ENCODE measurements around the gene SIAH3. TPM values are rescaled to one million over a fixed set of nuclear protein-coding genes. Genes with fewer than 3 reads are reported as not detected.

The SIAH3 gene
- polyA plus RNA-seq, 1 experiment: not detected

DNA sequence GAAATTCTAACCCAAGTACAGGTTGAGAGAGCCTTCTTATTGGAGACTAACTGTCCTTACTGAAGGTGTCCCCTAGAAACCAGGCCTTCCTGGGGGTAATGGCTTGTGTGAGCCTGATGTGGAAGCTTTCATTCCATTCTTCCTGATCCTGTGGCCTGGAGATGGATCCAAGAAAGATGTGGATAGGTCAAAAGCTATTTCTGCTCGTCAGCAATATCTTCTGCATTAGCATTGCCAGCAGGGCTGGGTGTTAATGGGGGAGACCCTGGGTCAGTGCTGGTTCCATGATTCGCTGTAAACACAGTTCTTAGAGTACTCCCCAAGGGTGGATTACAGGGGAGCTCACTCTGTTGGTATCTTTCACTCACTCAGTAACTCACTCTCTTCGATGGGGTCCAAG lies 106.6 kb downstream of the SIAH3 start:
- Histone ChIP-seq H3K36me3 (ENCODE audit: control insufficient read depth, insufficient read depth, low read length) (no peaks in the 10 kb centered on the region), H3K4me3 (ENCODE audit: low read depth, low read length) (no peak overlapping the region), H3K27me3 (ENCODE audit: control insufficient read depth, insufficient read depth, low read length) (no peaks in the 10 kb centered on the region; the same call in 1 of the 2 replicates)
- no peak for TF ChIP-seq CTCF (IDR thresholded peaks at IDR 0.05; ENCODE audit: insufficient read depth, low read depth, low read length)
- no peak for DNase-seq (ENCODE audit: low read depth)
- ChIA-PET POLR2A (no interaction called here), CTCF (interaction anchor here (1.4 kb wide), 1 partner anchor 10 kb away, joined by 3 read pairs; no protein-coding TSS in a partner anchor)

GRCh38 chr13:45742985-45743384 lies 108.6 kb downstream of the SIAH3 start:
- POLR2A ChIA-PET: no interaction called here
- no peak for DNase-seq (ENCODE audit: low read depth)
- no peaks in the 10 kb centered on the region for H3K36me3 ChIP-seq (ENCODE audit: control insufficient read depth, insufficient read depth, low read length)
- CTCF ChIA-PET: no interaction called here
- no peak for TF ChIP-seq CTCF (IDR thresholded peaks at IDR 0.05; ENCODE audit: insufficient read depth, low read depth, low read length)
- H3K27me3 ChIP-seq (ENCODE audit: control insufficient read depth, insufficient read depth, low read length): no peaks in the 10 kb centered on the region; the same call in 1 of the 2 replicates
- no peak overlapping the region for H3K4me3 ChIP-seq (ENCODE audit: low read depth, low read length)

DNA sequence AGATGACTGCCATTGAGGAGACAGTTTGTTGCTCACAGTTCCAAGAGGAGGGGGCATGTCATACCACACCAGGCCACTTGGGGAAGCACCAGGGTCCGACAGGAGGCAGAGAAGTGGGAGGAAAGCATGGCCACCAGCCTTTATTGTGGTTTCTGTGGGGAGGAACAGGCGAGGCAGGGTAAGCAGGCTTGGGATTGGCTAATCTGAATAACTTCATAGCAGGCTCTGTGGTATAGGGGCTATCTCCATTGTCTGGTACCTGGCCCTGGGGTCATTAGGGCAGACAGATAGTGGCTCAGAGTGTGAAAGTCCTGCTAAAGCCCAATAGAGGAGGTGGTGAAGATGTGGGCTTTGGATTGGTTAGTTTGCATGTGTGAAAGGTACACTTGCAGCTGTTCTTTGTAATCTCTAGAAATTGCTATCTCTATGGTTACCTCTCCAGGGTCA lies 114.0 kb downstream of the SIAH3 start:
- TF ChIP-seq CTCF (IDR thresholded peaks at IDR 0.05; ENCODE audit: insufficient read depth, low read depth, low read length): peak; percentile 14; the same call in 1 of the 2 replicates
- Histone ChIP-seq H3K36me3 (ENCODE audit: control insufficient read depth, insufficient read depth, low read length) (no peaks in the 10 kb centered on the region), H3K27me3 (ENCODE audit: control insufficient read depth, insufficient read depth, low read length) (peaks cover 1% of the 10 kb centered on the region), H3K4me3 (ENCODE audit: low read depth, low read length) (no peak overlapping the region)
- ChIA-PET CTCF (interaction anchor here (1.3 kb wide), 1 partner anchor 24 kb away, joined by 3 read pairs; no protein-coding TSS in a partner anchor), POLR2A (no interaction called here)
- DNase-seq (ENCODE audit: low read depth): no peak

DNA sequence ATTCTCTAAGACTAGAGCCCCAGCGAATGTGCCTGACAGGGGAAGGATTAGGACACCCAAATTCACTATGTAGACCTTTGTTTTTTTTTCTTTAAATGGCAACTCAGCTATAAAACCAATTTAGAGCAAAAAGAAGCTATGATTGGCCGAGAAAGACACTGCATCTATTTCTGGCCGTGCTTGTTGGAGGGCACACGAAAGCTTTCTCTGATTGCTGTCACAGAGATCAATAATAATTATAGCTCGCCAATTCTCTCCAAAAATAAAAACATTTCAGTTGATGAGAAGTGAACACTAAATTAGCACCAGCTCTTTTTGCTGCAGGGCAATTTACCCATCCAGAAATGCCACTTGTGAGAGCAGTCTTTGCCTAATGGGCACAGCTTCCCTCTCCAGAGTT lies 118.2 kb downstream of the SIAH3 start:
- ChIA-PET POLR2A (no interaction called here), CTCF (no interaction called here)
- no peak overlapping the region for H3K4me3 ChIP-seq (ENCODE audit: low read depth, low read length)
- no peak for TF ChIP-seq CTCF (IDR thresholded peaks at IDR 0.05; ENCODE audit: insufficient read depth, low read depth, low read length)
- H3K36me3 ChIP-seq (ENCODE audit: control insufficient read depth, insufficient read depth, low read length): no peaks in the 10 kb centered on the region
- H3K27me3 ChIP-seq (ENCODE audit: control insufficient read depth, insufficient read depth, low read length): peaks cover 1% of the 10 kb centered on the region
- DNase-seq (ENCODE audit: low read depth): no peak

GRCh38 chr13:45732916-45733315 lies 118.6 kb downstream of the SIAH3 start:
- no peak for DNase-seq (ENCODE audit: low read depth)
- ChIA-PET POLR2A (no interaction called here), CTCF (no interaction called here)
- TF ChIP-seq CTCF (IDR thresholded peaks at IDR 0.05; ENCODE audit: insufficient read depth, low read depth, low read length): no peak
- no peaks in the 10 kb centered on the region for H3K36me3 ChIP-seq (ENCODE audit: control insufficient read depth, insufficient read depth, low read length)
- peaks cover 1% of the 10 kb centered on the region for H3K27me3 ChIP-seq (ENCODE audit: control insufficient read depth, insufficient read depth, low read length)
- H3K4me3 ChIP-seq (ENCODE audit: low read depth, low read length): no peak overlapping the region

Measured in BJ (cell line).